ENCODE measurements around the gene MYO1E. TPM values are rescaled to one million over a fixed set of nuclear protein-coding genes. Genes with fewer than 3 reads are reported as not detected.

MYO1E gene
- total RNA-seq, 1 experiment from 2014 or later = 68.8 TPM

DNA sequence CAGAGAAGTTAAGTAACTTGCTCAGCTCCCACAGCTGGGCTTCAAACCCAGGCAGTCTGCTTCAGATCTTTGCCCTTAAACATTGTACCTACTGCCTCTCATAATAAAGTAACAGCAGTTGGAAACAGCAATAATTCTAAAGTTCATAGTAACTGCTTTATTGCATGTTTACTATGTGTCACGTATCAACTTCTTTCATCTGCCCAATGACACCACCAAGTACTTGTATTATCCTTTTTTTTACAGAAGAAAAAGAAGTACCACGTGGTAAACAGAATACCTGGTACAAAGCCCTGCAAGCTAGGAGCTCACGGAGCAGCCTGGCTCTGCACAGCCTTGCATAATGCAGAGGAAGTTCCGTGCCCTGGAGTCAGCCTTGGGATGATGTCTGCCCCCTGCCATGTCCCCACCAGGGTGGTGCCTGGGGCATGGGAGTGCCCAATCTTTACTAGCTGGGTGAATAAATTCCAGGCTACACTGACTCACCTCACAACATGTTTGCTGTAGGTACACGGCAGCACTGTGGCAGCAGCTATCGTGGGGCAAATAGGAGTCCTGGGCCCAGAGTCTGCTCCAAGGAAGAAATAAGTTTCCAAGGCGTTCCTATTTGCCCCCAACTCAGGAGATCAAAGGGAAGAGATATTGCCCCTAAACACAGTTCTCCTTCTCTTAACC, 88.8 kb downstream of the MYO1E start:
- Histone ChIP-seq H4K20me1 (ENCODE audit: low read length) (no peaks in the 10 kb centered on the region), H3K27me3 (ENCODE audit: low read length) (no peaks in the 10 kb centered on the region), H3K36me3 (ENCODE audit: low read depth, low read length) (no peaks in the 10 kb centered on the region; the same call in 1 of the 2 replicates), H2AFZ (ENCODE audit: low read length) (no peak overlapping the region), H3K27ac (ENCODE audit: low read length) (peak overlapping the region; percentile 97), H3K9ac (ENCODE audit: low read length) (peak overlapping the region; percentile 71), H3K79me2 (ENCODE audit: low read length) (peaks cover 82% of the 10 kb centered on the region), H3K9me2 (replicated peaks; ENCODE audit: low read length) (no peaks in the 10 kb centered on the region), H3F3A (ENCODE audit: low read length, unreplicated experiment) (peaks cover 7% of the 10 kb centered on the region), H3K4me2 (ENCODE audit: low read length) (peak overlapping the region; percentile 77), H3K4me1 (ENCODE audit: insufficient read depth, low read length) (peaks cover 53% of the 10 kb centered on the region), H3K9me3 (ENCODE audit: low read length) (no peaks in the 10 kb centered on the region), H3K4me3 (ENCODE audit: low read length) (peak overlapping the region; percentile 43; the same call in 1 of the 2 replicates)
- POLR2A ChIA-PET (ENCODE audit: unreplicated experiment) = interaction anchor here (0.6 to 1.5 kb wide), 4 partner anchors 17 to 99 kb away, joined by 4 to 7 read pairs (median 5); partner anchors contain the start of gene MYO1E
- no peak for TF ChIP-seq EZH2 (IDR thresholded peaks at IDR 0.05; ENCODE audit: low read length, unreplicated experiment)
- TF ChIP-seq EZH2phosphoT487 (IDR thresholded peaks at IDR 0.05; ENCODE audit: borderline replicate concordance, low read length) = 0 out of 2 replicates have a peak, but pooled peaks have one; percentile 45
- TF ChIP-seq, protein P1, sequence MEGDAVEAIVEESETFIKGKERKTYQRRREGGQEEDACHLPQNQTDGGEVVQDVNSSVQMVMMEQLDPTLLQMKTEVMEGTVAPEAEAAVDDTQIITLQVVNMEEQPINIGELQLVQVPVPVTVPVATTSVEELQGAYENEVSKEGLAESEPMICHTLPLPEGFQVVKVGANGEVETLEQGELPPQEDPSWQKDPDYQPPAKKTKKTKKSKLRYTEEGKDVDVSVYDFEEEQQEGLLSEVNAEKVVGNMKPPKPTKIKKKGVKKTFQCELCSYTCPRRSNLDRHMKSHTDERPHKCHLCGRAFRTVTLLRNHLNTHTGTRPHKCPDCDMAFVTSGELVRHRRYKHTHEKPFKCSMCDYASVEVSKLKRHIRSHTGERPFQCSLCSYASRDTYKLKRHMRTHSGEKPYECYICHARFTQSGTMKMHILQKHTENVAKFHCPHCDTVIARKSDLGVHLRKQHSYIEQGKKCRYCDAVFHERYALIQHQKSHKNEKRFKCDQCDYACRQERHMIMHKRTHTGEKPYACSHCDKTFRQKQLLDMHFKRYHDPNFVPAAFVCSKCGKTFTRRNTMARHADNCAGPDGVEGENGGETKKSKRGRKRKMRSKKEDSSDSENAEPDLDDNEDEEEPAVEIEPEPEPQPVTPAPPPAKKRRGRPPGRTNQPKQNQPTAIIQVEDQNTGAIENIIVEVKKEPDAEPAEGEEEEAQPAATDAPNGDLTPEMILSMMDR (conservative IDR thresholded peaks at IDR 0.05; ENCODE audit: low read depth, low read length) = no peak
- CTCF ChIA-PET = no interaction called here
- DNase-seq = peak; percentile 98
- peak; percentile 97 for ATAC-seq
- intact Hi-C loops (cut with micrococcal nuclease) = loop anchor here (1.0 to 2.0 kb wide), 2 partner anchors 13 to 89 kb away; partner anchors contain the start of gene MYO1E
- no TSS peak for BruUV-seq (replicated peaks)

DNA sequence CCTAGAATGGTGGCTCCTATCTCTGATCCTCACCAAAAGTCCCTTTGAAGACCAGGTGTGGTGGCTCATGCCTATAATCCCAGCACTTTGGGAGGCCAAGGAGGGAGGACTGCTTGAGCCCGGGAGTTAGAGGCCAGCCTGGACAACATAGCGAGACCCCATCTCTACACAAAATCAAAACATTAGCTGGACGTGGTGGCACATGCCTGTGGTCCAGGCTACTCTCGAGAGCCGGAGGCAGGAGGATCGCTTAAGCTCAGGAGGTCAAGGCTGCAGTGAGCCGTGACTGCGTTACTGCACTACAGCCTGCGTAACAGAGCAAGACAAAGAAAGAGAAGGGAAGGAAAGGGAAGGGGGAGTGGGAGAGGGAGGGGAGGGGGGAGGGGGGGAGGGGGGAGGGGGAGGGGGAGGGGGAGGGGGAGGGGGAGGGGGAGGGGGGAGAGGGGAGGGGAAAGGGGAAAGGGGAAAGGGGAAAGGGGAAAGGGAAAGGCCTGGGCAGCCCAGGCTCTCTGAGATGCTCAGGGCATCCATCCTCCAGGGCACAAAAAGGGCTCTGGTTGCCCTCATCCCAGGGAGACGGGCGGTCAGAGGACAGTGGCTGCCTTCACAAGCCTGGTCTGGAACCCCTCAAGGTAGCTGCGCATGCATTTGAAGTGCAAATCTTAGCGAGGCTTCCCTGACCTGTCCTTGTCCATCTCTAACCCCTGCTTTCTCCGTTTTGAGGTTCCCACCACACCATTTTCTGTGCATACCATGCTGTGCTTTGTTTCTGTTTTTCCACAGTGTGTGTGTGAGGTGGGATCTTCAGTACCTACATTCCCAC, 89.9 kb downstream of the MYO1E start:
- peak overlapping the region; percentile 71 for H3K9ac ChIP-seq (ENCODE audit: low read length)
- peaks cover 82% of the 10 kb centered on the region for H3K79me2 ChIP-seq (ENCODE audit: low read length)
- no peak overlapping the region for H2AFZ ChIP-seq (ENCODE audit: low read length)
- no peak for ATAC-seq
- H3K9me2 ChIP-seq (replicated peaks; ENCODE audit: low read length) = no peaks in the 10 kb centered on the region
- no peaks in the 10 kb centered on the region for H3K9me3 ChIP-seq (ENCODE audit: low read length)
- peaks cover 65% of the 10 kb centered on the region for H3K4me1 ChIP-seq (ENCODE audit: insufficient read depth, low read length)
- ChIA-PET POLR2A (ENCODE audit: unreplicated experiment) (no interaction called here), CTCF (no interaction called here)
- DNase-seq = no peak
- BruUV-seq (replicated peaks) = no TSS peak
- peaks cover 7% of the 10 kb centered on the region for H3F3A ChIP-seq (ENCODE audit: low read length, unreplicated experiment)
- TF ChIP-seq EZH2 (IDR thresholded peaks at IDR 0.05; ENCODE audit: low read length, unreplicated experiment) = no peak
- TF ChIP-seq EZH2phosphoT487 (IDR thresholded peaks at IDR 0.05; ENCODE audit: borderline replicate concordance, low read length) = no peak
- TF ChIP-seq, protein P1 (conservative IDR thresholded peaks at IDR 0.05; ENCODE audit: low read depth, low read length) = no peak
- peak overlapping the region; percentile 43; the same call in 1 of the 2 replicates for H3K4me3 ChIP-seq (ENCODE audit: low read length)
- intact Hi-C loops (cut with micrococcal nuclease) = no loop called here
- H3K36me3 ChIP-seq (ENCODE audit: low read depth, low read length) = no peaks in the 10 kb centered on the region; the same call in 1 of the 2 replicates
- H3K4me2 ChIP-seq (ENCODE audit: low read length) = peak overlapping the region; percentile 77
- H4K20me1 ChIP-seq (ENCODE audit: low read length) = no peaks in the 10 kb centered on the region
- no peaks in the 10 kb centered on the region for H3K27me3 ChIP-seq (ENCODE audit: low read length)
- H3K27ac ChIP-seq (ENCODE audit: low read length) = peak overlapping the region; percentile 97
